ENCODE results near the gene MRPL24. TPM values are rescaled to one million over a fixed set of nuclear protein-coding genes. Genes with fewer than 3 reads are reported as not detected.

Gene MRPL24
- total and polyA plus RNA-seq, 2 of the 4 experiments (the other 2 are of a cell fraction), result 68.8 to 99.5 TPM

- POLR2A ChIA-PET (ENCODE audit: unreplicated experiment), result no interaction called here
- Histone ChIP-seq H3K9me3 (ENCODE audit: control insufficient read depth, insufficient read depth, low read length) (no peaks in the 10 kb centered on the region), H3K4me2 (ENCODE audit: low read depth, low read length) (no peak overlapping the region), H4K20me1 (ENCODE audit: insufficient read depth, low read length) (no peaks in the 10 kb centered on the region), H3K4me1 (ENCODE audit: control insufficient read depth, insufficient read depth, low read length) (0 out of 2 replicates have a peak, but pooled peaks cover 2% of the 10 kb centered on the region), H2AK5ac (ENCODE audit: low read depth, low read length) (no peak overlapping the region), H2AK9ac (replicated peaks; ENCODE audit: low read depth, low read length, poor library complexity) (no peak overlapping the region), H3K18ac (ENCODE audit: low read depth, low read length) (no peak overlapping the region), H3K14ac (replicated peaks; ENCODE audit: low read depth, low read length) (no peak overlapping the region), H2BK15ac (ENCODE audit: low read depth, low read length) (no peak overlapping the region), H2BK5ac (ENCODE audit: low read depth, low read length, poor library complexity, severe bottlenecking) (no peak overlapping the region), H3K27me3 (ENCODE audit: control insufficient read depth, insufficient read depth, low read length) (no peaks in the 10 kb centered on the region), H4K5ac (ENCODE audit: low read depth, low read length) (no peak overlapping the region), H3K56ac (ENCODE audit: extremely low read depth, insufficient read depth, low read length) (no peak overlapping the region), H3K4me3 (ENCODE audit: insufficient read depth, low read depth, low read length) (no peak overlapping the region), H2AFZ (replicated peaks; ENCODE audit: low read length, poor library complexity) (no peak overlapping the region), H3K36me3 (ENCODE audit: control insufficient read depth, insufficient read depth, low read length) (peaks cover 37% of the 10 kb centered on the region), H4K91ac (ENCODE audit: insufficient read depth, low read depth, low read length) (no peak overlapping the region), H3K79me1 (ENCODE audit: low read depth in 1 of 2, low read length in 2 of 2) (peaks cover 4 to 40% of the 10 kb centered on the region in 2 experiments), H3K23ac (ENCODE audit: low read depth, low read length) (no peak overlapping the region), H3K9me1 (ENCODE audit: insufficient read depth, low read length) (no peaks in the 10 kb centered on the region; the same call in 1 of the 2 replicates), H2BK20ac (ENCODE audit: low read depth, low read length) (no peak overlapping the region), H3K27ac (ENCODE audit: insufficient read depth, low read length) (no peak overlapping the region), H4K8ac (ENCODE audit: low read depth in 2 of 2, low read length in 2 of 2) (no peak overlapping the region), H3K4ac (ENCODE audit: low read depth, low read length) (no peak overlapping the region), H3K9ac (ENCODE audit: low read depth, low read length) (no peak overlapping the region), H2BK120ac (ENCODE audit: low read depth, low read length) (no peak overlapping the region)
- BruUV-seq (replicated peaks), result no TSS peak
- CTCF ChIA-PET, result interaction anchor here (0.9 kb wide), 1 partner anchor 12 kb away, joined by 3 read pairs; no protein-coding TSS in a partner anchor
- TF ChIP-seq NFE2L2 (IDR thresholded peaks at IDR 0.05; ENCODE audit: low read depth, low read length) (no peak), POLR2A (IDR thresholded peaks at IDR 0.05; ENCODE audit: low read depth, low read length) (no peak), MAZ (IDR thresholded peaks at IDR 0.05; ENCODE audit: borderline replicate concordance, low read depth, low read length) (no peak), MAFK (IDR thresholded peaks at IDR 0.05; ENCODE audit: low read depth, low read length) (no peak), RFX5 (IDR thresholded peaks at IDR 0.05; ENCODE audit: low read depth, low read length) (no peak)
- TF ChIP-seq, protein P1, sequence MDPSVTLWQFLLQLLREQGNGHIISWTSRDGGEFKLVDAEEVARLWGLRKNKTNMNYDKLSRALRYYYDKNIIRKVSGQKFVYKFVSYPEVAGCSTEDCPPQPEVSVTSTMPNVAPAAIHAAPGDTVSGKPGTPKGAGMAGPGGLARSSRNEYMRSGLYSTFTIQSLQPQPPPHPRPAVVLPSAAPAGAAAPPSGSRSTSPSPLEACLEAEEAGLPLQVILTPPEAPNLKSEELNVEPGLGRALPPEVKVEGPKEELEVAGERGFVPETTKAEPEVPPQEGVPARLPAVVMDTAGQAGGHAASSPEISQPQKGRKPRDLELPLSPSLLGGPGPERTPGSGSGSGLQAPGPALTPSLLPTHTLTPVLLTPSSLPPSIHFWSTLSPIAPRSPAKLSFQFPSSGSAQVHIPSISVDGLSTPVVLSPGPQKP (IDR thresholded peaks at IDR 0.05; ENCODE audit: borderline replicate concordance, low read depth, low read length), result no peak
- no peak for DNase-seq
- intact Hi-C loops (cut with micrococcal nuclease), result no loop called here
- dilution Hi-C loops (cut with HindIII; ENCODE audit: low sequenced_read_pairs, unreplicated experiment), result no loop called here
- 88% methylated on average over 3 of the region's 10 CpGs; no CpG with 5 or more reads in 1 of the 2 experiments for WGBS, 2 experiments (ENCODE audit: extremely low coverage in 2 of 2, insufficient read length in 1 of 2)
- in situ Hi-C loops (cut with MboI; ENCODE audit: low sequenced_read_pairs), result no loop called here
- no peak for ATAC-seq (ENCODE audit: low read depth)
These were observed 2.5 kb downstream of the MRPL24 start for GRCh38 chr1:156738407-156738806.

All from IMR-90 (cell line).